Spinal cord (tissue), 10 donors: ENCODE data around the gene UBE2D4. TPM values are rescaled to one million over a fixed set of nuclear protein-coding genes. Genes with fewer than 3 reads are reported as not detected.

Source experiments
- DNase-seq, 6 donors: peaks; one replicate each; pipeline versions ENCODE4 v3.0.0 to v3.0.0-alpha.2; 2013 to 2015; ENCODE audit warnings: low spot score in 6 of 6, low read depth in 4 of 6
- H3K27ac ChIP-seq: one replicate; pipeline ENCODE4 v1.5.1; 2013; ENCODE audit warnings: low read depth, low read length, control low read depth
- H3K27me3 ChIP-seq: one replicate; pipeline ENCODE4 v1.6.1; 2013; ENCODE audit warnings: low read length; ENCODE audit not compliant: control insufficient read depth, insufficient read depth
- H3K36me3 ChIP-seq: one replicate; pipeline ENCODE4 v1.6.1; 2013; ENCODE audit warnings: low read length; ENCODE audit not compliant: control insufficient read depth, insufficient read depth
- H3K4me1 ChIP-seq: one replicate; pipeline ENCODE4 v1.6.1; 2013; ENCODE audit warnings: low read length; ENCODE audit not compliant: control insufficient read depth, insufficient read depth
- H3K4me3 ChIP-seq: one replicate; pipeline ENCODE4 v1.5.1; 2013; ENCODE audit warnings: low read depth, low read length, control low read depth
- H3K9me3 ChIP-seq: one replicate; pipeline ENCODE4 v1.6.1; 2013; ENCODE audit warnings: low read length; ENCODE audit not compliant: control insufficient read depth, insufficient read depth
- WGBS: methylation state at CpG from one replicate; pipeline ENCODE4 v1.1.5; 2013; ENCODE audit warnings: missing lambda C conversion rate; ENCODE audit not compliant: insufficient coverage; 5-methylcytosine and 5-hydroxymethylcytosine counted together
- long read RNA-seq, 4 donors: transcript quantifications; one replicate each; lab custom pipeline, GENCODE V29; 2026
- polyA plus RNA-seq, 2 donors: library from polyadenylated mRNA; unstranded; fragments of 120-200 nt; gene quantifications; one replicate each; pipeline ENCODE4 v1.2.1, GENCODE V29; 2013; ENCODE audit not compliant: insufficient read length in 2 of 2
- total RNA-seq, 2 donors: library from RNA; depleted of rRNA in 1 of 2; stranded (reverse); fragments of 120-200 nt in 1 of 2; fragments of >200 nt in 1 of 2; gene quantifications; one replicate each; pipeline versions ENCODE4 v1.2.3 to v1.2.4, GENCODE V29; 2013 to 2014
- donor health status: healthy.

Gene UBE2D4
- total RNA-seq (10 to 100 TPM; 20.7 to 30.9 TPM), polyA plus RNA-seq (10 to 100 TPM; 41.9 to 42.0 TPM)
- long read RNA-seq, donor 1, transcript UBE2D4-201 (7 exons, 3,974 nt) = major isoform, 15 of 20 reads
- long read RNA-seq, donor 1, partial matches to known transcripts = 0 of 20 reads
- long read RNA-seq, donor 1, other reads (novel, unspliced or antisense) = 0 of 20 reads
- long read RNA-seq, donor 2, partial matches to known transcripts = 0 of 7 reads
- long read RNA-seq, donor 2, other reads (novel, unspliced or antisense) = 0 of 7 reads
- long read RNA-seq, donor 3, transcript UBE2D4-201 (7 exons, 3,974 nt) = major isoform, 8 of 12 reads
- long read RNA-seq, donor 3, partial matches to known transcripts = 0 of 12 reads
- long read RNA-seq, donor 3, other reads (novel, unspliced or antisense) = 0 of 12 reads
- long read RNA-seq, donor 4, partial matches to known transcripts = 15 of 18 reads
- long read RNA-seq, donor 4, other reads (novel, unspliced or antisense) = 0 of 18 reads

GRCh38 chr7:43925984-43926797, at the start of gene UBE2D4:
Gene UBE2D4, plus strand, starts transcription at chr7:43926436. Its CDS starts 97 bp downstream, at chr7:43926533.
- peaks cover 11% of the 10 kb centered on the region for H3K4me1 ChIP-seq
- WGBS = under 1% methylated on average over 78 of the region's 82 CpGs

GRCh38 chr7:43876976-43877745, 49.1 kb upstream of the UBE2D4 start:
- Histone ChIP-seq H3K4me1 (peaks cover 3% of the 10 kb centered on the region), H3K27me3 (no peaks in the 10 kb centered on the region), H3K36me3 (peaks cover 73% of the 10 kb centered on the region), H3K9me3 (no peaks in the 10 kb centered on the region), H3K27ac (no peak overlapping the region), H3K4me3 (no peak overlapping the region)
- WGBS = 91% methylated on average over 26 of the region's 29 CpGs
- DNase-seq = no peak

More at GRCh38 chr7:43925984-43926797, at the start of gene UBE2D4:
- DNase-seq = peak in 4 of 6 donors; percentile 63 to 95 (median 86)
- no peaks in the 10 kb centered on the region for H3K36me3 ChIP-seq
- peak within 1 kb of the TSS; percentile 92 for H3K27ac ChIP-seq
- H3K4me3 ChIP-seq = peak within 1 kb of the TSS; percentile 82
- no peaks in the 10 kb centered on the region for H3K9me3 ChIP-seq
- H3K27me3 ChIP-seq = no peaks in the 10 kb centered on the region

- no peak for DNase-seq
- no peak overlapping the region for H3K4me3 ChIP-seq
- WGBS = 96% methylated on average over 38 of the region's 38 CpGs
- H3K9me3 ChIP-seq = no peaks in the 10 kb centered on the region
- no peaks in the 10 kb centered on the region for H3K27me3 ChIP-seq
- H3K4me1 ChIP-seq = no peaks in the 10 kb centered on the region
- H3K27ac ChIP-seq = no peak overlapping the region
- peaks cover 76% of the 10 kb centered on the region for H3K36me3 ChIP-seq
Measured at GRCh38 chr7:43877968-43878864, 48.0 kb upstream of the UBE2D4 start.

- Histone ChIP-seq H3K27ac (no peak overlapping the region), H3K27me3 (no peaks in the 10 kb centered on the region), H3K4me3 (no peak overlapping the region), H3K4me1 (no peaks in the 10 kb centered on the region), H3K36me3 (peaks cover 76% of the 10 kb centered on the region), H3K9me3 (no peaks in the 10 kb centered on the region)
- 88% methylated on average over 5 of the region's 5 CpGs for WGBS
- DNase-seq = no peak
Measured at GRCh38 chr7:43878867-43879266, 47.4 kb upstream of the UBE2D4 start.

- Histone ChIP-seq H3K4me1 (no peaks in the 10 kb centered on the region), H3K4me3 (no peak overlapping the region), H3K9me3 (no peaks in the 10 kb centered on the region), H3K27me3 (no peaks in the 10 kb centered on the region), H3K36me3 (peaks cover 77% of the 10 kb centered on the region), H3K27ac (no peak overlapping the region)
- WGBS = no CpG with 5 or more reads among the region's 2 CpGs
- no peak for DNase-seq
Measured at GRCh38 chr7:43879477-43879876, 46.8 kb upstream of the UBE2D4 start.

GRCh38 chr7:43880596-43880995, 45.6 kb upstream of the UBE2D4 start:
- no peaks in the 10 kb centered on the region for H3K4me1 ChIP-seq
- H3K27ac ChIP-seq = no peak overlapping the region
- H3K4me3 ChIP-seq = no peak overlapping the region
- no peaks in the 10 kb centered on the region for H3K9me3 ChIP-seq
- WGBS = 88% methylated on average over 3 of the region's 5 CpGs
- no peak for DNase-seq
- no peaks in the 10 kb centered on the region for H3K27me3 ChIP-seq
- peaks cover 68% of the 10 kb centered on the region for H3K36me3 ChIP-seq

GRCh38 chr7:43884209-43884608, 42.0 kb upstream of the UBE2D4 start:
- DNase-seq = no peak
- H3K36me3 ChIP-seq = peaks cover 35% of the 10 kb centered on the region
- H3K9me3 ChIP-seq = no peaks in the 10 kb centered on the region
- WGBS = 100% methylated on average over 4 of the region's 4 CpGs
- H3K27me3 ChIP-seq = no peaks in the 10 kb centered on the region
- no peak overlapping the region for H3K4me3 ChIP-seq
- H3K27ac ChIP-seq = no peak overlapping the region
- no peaks in the 10 kb centered on the region for H3K4me1 ChIP-seq

- no peak overlapping the region for H3K4me3 ChIP-seq
- 100% methylated on average over 1 of the region's 4 CpGs for WGBS
- H3K36me3 ChIP-seq = peaks cover 33% of the 10 kb centered on the region
- no peaks in the 10 kb centered on the region for H3K4me1 ChIP-seq
- DNase-seq = no peak
- H3K27ac ChIP-seq = no peak overlapping the region
- H3K27me3 ChIP-seq = no peaks in the 10 kb centered on the region
- H3K9me3 ChIP-seq = no peaks in the 10 kb centered on the region
Measured at GRCh38 chr7:43884617-43885016, 41.6 kb upstream of the UBE2D4 start.
